Activated T-cell treated with anti-CD3 and anti-CD28 coated beads for 4 hours (primary cell): ENCODE results near the gene PARD3B.

ENCODE experiments used
- DNase-seq: peaks from one replicate; pipeline ENCODE4 v3.0.0-alpha.2; 2020

PARD3B gene

DNA sequence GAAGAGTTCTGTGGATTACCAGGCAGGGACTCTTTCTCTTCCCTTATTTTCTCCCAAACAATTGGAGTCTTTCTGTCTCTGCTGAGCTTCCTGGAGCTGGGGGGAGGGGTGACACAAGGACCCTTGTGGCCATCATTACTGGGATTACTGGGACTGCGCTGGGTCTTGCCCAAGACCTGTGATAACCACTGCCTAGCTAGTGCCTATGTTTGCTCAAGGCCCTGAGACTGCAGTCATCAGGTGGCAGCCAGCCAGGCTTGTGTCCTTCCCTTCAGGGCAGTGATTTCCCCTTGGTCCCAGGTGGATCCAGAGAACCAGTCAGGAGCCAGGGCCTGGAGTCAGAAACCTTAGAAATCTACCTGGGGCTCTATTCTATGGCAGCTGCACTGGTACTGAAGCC, 355.6 kb downstream of the PARD3B start:
- DNase-seq: no peak

DNA sequence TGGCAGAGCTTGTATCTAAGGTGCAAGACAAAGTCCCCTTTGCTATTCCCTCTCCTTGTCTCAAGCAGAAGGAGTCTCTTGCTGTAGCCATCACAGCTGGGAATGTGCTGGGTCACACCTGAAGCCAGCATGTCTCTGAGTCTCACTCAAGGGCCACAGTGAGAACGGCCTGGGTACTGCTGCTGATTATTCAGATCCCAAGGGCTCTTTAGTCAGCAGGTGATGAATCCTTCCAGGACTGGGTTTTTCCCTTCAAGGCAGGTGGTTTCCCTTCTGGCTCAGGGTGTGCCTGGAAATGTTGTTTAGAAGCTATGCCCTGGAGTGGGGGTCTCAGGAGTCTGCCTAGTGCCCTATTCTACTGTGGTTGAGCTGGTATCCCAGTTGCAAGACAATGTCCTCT, 356.3 kb downstream of the PARD3B start:
- DNase-seq: no peak

DNA sequence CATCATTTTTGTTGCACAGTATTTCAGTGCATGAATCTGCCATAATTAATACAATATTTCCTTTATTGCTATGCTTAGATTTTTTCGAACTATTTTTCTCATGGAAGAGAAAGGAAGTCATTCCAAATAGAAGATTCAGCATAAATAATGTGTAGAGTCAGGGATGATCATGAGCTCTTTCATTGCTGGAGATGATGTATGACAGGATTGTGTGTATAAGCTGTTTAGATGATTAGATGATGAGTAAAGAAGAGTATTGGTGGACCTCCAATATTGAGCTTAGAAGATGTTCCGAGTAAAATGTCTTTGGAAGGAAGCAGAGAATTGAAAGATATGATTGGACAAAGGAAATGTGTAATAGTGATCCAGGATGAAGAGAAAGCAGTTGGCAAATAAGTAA, 364.5 kb downstream of the PARD3B start:
- no peak for DNase-seq

DNA sequence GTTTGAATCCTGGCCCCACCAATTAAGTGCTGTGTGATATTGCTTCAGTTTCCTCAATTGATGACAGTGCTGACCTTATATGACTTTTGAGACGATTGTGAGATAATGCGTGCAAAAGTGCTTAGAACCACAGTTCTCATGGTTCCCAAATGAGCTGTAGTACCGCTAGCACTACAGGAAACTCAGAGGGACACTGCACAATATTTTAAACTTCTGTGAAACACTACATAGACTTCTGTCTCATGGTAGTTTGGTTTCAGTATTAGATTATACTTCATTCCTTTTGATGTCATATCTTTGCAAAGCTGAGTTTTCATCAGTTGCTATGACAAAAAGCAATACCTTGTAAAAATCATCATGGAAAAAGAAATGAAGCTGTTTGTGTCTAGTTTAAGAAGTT, 368.0 kb downstream of the PARD3B start:
- no peak for DNase-seq

DNA sequence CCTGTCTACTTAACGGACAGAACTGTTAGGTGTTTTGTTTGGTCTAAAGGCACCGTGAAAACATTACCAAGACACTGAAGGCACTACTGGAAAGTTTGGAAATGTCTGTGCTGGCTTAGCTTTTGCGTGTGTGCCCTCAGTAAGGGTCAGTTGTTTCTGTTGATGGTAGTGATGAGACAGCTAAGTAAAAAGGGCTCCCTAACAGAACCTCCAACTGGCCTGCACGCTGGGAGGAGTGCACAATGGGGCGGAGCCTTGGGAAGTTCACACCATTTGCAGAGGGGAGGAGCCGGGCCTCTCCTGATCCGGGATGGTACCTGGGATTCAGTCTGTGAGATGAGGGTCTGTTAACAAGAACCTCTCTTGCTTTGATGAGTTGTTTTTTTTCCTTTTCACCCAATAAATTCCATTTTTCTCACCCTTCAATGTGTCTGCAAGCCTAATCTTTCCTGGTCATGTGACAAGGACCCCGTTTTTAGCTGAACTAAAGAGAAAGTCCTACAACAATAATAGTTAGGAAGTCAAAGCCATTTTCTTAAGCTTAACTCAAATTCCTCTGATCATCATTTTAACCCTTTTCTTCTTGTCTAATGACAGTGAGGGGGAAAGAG, 368.7 kb downstream of the PARD3B start:
- no peak for DNase-seq

DNA sequence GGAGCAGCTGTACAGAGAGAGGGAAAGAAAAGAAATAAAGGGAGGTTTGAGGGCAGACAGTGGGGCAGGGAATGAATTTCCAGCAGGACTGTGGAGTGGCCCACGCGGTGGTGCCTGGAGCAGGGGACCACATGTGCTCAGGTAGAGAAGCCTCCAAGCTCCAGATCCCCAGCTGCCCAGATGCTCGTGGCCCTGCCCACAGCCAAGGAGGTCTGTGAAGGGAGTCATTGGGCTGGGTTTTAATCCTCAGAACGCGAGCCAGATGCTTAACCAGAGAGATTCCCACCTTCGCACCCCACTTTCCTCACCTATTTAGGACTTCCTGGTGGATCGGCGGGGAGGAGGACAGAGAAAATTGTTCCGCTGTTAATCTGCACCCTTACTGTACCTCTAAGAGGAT, 369.4 kb downstream of the PARD3B start:
- DNase-seq: no peak

DNA sequence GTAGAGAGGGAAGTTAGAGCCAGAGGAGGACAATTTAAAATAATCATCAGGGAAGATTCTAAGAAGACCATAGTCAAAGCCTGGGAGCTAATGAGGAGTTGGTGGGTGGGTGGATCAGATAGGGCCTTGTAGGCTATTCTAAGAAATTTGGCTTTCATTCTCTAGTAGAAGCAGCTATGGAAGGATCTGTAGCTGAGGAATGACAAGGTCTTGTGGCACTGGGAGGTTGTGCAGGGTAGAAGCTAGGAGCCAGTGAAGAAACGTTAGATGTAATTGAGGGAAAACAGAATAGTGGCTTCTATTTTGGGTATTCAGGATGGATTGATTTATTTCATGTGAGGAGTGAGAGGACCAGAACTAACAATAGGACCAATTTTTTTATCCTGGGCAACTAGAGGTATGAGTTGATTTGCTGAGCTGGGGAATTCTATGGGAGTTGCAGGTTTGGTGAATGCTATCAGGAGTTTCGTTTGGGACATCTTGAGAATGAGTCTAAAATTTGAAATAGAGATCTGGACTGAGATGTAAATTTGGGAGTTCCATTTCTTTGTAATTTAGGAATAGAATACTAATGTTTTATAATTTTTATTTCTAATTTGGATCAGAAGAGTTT, 371.9 kb downstream of the PARD3B start:
- DNase-seq: no peak

DNA sequence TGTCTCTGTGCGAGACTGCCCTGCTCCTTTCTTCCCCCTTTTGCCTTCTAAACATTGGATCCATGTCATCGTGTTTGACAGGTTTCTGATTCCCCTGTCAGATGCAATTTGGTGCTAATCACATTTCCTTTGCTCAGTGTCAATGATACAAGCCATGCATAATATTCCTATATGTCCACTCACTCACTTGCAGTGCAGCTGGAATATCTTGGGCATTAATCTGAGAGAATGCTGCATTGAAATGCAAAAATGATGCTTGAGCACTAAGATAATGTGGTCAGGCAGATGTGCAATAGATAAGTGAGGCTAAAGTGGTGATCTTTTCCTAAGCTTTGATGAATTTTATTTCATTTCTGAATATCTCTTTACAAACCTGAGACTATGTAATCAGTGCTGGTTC, 375.5 kb downstream of the PARD3B start:
- no peak for DNase-seq

DNA sequence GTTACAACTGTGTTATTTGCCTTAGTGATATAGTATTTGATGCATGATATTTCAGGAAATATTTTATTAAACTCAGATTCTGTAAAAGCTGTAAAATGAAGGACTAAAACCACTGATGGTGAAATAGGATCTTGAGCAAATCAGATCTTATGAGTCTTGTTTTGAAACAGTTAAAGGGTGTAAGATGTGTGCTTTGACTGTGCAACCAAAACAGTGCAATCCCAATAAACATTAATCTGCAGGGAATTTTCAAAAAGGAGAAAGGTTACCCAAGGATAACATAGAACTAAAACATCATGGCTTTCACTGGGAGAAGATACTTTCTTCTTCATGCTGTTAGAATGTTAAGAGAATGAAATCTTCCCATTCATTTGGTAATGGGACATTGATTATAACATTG, 378.7 kb downstream of the PARD3B start:
- no peak for DNase-seq

DNA sequence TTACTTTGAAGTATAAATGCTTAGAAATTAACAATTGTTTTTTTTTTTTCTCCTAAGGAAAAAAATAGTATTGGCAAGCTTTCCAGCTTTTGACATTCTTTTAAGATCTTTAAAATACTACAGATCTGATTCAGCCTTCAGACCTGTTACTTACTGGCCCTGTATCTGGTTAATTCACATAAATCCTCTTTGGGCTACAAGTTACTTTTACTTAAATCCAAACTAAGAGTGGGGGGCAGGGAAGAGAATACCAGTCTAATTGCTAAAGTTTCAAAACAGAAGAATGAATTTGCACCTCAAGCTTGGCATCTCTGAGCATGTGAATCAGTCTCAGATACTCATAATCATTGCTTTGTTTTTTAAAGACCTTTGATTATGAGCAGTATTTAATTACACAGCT, 386.3 kb downstream of the PARD3B start:
- DNase-seq: no peak

DNA sequence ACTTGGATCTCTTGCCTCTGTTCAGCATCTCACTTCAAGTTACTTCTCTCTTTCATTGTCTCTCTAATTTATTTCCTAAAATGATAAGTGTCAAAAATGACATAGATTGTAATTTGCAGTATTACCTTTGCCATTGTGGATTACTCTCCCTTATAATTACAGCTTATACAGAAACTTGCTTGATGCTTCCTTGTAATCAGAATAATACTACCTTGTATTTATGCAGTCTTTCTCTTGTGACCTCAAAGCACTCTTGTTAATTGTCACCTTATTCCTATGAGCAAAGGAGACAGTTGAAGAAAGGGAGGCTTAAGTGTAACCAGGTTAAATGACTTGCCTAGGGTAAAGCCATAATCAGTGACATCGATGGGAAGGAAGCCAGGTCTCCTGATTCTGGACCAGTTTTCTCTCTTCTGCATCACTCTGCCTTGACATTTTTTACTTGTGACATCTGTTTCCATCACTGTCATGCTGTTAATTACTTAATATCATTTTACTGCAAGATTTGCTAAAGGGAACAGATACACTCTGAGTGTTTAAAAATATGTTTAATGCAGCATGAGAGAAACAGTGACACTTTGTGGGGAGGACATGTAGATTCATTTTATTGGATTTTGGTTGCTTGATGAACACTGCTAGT, 388.6 kb downstream of the PARD3B start:
- DNase-seq: no peak

DNA sequence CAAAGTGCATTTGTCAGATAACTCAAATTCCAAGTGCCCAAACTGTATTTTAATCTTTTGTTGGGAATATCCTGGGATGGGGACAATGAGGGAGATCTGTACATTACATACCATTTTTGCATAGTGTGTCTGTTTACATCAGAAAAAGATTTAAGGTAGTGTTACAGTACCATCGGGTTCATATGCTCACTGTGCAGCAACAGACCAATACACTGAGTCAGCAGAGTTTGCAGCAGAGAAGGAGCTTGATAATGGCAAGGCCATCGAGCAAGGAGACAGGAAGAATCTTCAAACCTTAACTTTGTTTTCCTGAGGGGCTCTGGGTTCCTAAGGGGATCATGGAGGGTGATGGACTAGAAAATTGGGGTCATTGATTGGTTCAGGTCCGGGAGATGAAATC, 399.7 kb downstream of the PARD3B start:
- no peak for DNase-seq

DNA sequence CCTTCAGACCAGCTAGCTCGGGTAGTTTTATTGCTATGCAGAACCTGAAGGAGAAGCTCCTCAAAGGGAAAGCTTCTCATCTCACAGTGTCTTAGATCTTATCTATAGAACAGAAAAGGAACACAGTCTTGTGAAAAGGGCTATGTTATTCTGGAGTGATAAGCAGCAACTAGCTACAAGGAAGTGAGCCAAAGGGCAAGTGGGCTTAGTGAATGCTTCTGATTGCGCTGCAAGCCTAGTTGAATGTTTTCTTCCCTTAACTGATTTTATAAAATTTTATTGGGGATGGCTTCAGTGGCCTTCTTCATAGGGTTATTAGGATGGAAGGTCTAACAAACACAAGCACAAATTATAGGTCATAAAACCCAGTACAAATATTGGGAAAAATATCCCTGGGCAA, 400.1 kb downstream of the PARD3B start:
- DNase-seq: no peak

DNA sequence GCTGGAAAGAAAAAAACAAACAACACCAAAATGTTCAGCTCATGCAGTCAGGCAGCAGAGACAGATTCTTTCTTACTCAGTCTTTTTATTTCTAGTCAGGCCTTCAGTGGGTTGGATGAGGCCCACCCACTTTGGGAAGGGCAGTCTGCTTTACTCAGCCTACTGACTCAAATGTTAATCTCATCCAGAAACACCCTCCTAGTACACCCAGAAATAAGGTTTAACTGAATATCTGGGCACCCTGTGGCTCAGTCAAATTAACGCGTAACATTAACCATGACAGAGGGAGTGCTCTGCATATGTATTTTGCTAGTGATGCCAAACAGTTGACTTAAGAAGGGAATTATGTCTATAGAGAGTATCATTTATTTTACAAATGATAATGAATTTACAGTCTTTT, 401.6 kb downstream of the PARD3B start:
- DNase-seq: no peak

DNA sequence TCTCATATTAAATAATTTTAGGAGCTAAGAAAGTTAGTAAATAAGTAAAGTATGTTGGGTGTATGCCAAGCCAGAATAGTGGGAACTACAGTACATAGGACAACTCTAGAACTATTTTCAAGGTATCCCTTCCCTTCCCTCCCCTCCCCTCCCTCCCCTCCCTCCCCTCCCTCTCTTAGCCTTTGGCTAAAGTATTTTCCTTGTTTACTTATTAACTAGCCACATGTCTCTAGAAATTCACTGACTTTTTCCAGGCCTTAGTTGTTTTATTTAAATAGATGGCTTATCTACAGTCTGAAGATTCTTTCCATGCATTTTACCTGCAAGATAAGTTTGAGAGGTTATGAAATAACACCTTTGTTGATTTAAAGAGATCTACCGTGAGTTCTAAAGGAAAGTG, 402.1 kb downstream of the PARD3B start:
- no peak for DNase-seq

DNA sequence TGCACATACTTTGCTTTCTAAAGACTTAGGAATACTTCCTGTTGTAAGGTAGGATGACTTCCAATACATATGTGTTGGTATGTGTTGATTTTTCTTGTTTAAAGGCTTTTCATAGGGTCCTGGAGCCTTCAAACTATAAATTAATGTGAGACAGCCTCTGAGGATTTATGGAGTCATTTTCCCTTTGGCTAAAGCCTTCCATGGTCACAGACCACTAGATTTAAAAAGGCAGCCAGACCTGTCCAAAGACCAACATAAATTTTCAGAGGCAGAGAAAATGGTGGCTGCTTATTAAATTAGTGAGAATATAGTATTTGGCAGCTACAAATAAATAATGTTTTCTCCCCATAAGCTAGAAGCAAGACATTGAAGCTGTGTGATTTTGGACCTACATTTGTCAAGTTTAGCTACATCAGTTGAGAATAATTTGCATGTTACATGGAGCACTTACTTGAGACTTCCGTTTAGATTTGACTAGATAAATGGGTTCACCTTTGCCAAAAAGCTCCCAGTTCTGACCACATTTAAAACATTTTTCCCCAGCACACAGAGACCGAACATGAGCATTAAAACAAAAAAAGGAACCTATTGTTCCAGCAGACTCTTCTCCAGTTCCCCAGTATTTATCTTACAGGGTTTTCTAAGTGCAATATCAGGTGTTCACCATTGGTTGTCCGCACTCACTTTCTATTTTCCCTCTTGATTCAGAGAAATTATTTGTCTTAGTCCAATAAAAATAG, 402.9 kb downstream of the PARD3B start:
- DNase-seq: no peak

DNA sequence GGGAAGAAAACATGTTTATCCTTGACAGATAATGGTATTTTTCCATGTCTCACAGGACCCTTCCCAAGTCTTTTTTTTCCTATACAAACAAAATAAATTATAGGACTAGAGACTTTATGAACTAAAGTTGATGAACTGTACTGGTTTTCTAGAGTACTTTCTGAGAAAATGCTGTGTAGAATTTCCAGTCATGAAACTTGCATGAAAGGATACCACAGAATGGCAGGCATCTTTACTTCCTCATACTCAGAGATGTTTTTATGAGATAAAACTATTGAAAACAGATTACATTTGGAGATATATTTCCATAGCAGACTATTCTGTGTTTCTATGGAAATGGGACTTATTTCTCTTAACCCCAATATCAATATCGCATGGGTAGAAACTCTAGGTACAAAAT, 403.5 kb downstream of the PARD3B start:
- DNase-seq: no peak

DNA sequence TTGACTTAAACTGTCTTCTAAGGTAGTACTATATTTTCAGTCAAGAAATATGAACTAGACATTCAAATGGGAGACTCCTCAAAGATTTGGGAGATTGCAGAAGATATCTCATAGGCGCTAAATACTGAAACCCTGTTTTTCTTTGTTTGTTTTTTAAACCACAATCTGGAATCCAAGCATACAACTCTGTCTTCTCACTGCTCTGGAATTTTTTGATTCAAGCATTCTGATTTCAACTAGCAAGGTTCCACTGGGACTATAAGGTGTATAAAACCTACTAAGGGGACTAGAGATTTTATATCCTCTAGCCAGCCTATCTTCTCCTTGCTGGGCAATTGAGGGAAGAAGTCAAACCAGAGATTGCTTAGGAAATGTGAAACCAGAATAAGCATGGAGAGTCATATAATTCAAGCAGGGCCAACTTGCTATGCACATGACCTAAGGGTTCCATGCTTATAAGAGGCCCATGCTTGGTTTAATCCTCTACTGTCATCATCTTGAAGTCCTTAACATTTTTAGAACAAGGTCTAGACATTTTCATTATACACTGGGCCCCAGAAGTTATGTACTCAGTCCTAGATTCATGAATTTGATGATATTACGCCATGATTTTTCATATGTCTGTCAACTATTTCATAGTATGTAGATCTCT, 405.5 kb downstream of the PARD3B start:
- no peak for DNase-seq

DNA sequence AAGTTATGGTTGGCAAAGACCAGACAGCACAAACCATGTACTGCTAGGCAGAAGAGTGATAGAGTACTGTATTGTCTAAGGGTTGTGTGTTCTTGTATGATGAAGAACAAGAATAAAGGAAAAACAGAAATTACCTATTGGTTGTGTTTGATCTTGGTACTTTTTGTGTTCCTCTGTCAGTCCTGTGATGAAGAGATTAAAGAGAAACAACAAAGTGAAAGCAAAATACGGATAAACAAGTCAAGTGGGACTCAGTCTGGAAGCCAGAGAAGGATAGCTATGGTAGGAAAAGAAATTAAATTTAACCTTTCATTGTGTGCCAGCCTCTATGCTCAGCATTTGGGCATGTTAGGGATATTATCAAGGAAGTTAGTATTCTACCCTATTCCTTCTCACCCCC, 413.1 kb downstream of the PARD3B start:
- no peak for DNase-seq

DNA sequence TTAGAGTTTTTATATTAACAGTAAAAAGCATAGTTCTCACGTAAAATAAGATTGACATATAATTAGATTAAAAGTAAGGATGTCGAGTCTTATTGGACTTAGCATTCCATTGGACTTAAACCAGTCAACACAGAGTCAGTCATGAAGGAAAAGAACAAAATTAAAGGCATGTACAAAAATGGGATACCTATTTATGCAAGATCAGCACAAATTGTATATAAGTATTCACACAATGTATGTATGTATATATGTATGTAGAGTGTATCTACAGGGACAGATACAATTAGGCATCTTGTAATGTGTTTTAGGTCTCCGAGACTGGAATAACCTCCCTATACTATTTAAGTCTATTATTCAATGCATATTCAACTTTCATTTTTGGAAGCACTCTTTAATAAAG, 419.1 kb downstream of the PARD3B start:
- no peak for DNase-seq

DNA sequence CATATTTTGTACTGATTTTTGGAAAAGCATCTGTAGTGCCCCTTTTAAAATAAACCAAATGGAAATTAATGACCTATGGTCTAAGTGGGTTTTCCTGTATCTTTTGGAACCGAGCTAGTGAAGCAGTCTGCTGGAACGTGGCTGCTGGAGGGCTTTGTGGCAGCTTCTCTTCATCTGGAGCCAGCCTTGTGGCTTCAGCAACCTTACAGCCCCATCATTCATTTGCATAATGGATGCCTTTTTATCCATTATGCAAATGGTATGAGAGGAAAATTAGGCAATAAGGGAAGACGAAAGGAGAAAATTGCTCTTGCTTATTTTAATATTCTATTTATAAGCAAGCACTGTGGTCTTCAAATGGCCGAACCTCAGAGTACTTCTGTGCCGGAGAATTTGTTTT, 421.0 kb downstream of the PARD3B start:
- DNase-seq: no peak

DNA sequence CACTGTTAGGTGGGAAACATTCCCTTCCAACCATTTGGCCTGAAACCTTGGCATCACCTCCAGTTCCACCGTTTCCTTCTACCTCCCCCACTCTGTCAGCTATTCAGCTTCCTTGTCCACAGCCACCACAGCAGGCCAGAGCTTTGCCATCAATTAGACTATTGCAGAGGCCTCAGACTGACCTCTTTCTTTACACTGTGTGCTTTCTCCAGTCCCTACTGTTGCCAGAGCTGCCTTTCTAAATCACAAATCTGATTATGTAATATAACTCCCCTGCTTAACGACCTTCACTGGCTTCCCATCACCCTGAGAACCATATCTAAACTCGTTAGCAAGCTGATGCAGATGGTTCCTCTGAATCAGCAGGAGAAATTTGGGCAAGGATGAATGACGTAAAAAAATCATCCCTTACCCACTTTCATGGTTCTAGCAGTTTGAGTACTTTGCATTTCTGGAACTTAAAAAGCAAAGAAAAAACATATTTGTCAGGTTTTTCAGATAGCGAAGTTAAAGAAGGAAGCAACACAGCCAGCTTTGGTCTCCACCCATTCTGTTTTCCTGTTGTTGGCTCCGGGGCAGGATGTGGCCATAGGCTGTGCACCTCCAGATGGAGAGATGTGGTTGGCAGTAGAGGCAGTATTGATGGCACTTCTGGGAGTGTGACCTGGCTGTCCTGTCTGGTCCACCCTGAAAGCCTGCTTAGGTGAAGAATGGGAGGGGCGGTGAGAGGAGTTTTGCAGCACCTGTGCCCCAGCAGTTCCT, 422.1 kb downstream of the PARD3B start:
- DNase-seq: peak; percentile 4
